HepG2 (cell line): Measurements from ENCODE around the gene CLEC18C. TPM values are rescaled to one million over a fixed set of nuclear protein-coding genes. Genes with fewer than 3 reads are reported as not detected.

Experiments
- AGO1 ChIP-seq: fragments of 200-400 bp; formaldehyde crosslinking; IDR thresholded peaks from 2 replicates; pipeline ENCODE4 v1.6.1; 2017; ENCODE audit warnings: mild to moderate bottlenecking, low read depth, low read length, moderate library complexity; ENCODE audit not compliant: poor library complexity, severe bottlenecking
- HMGXB3 ChIP-seq: sonication (generic); formaldehyde crosslinking; IDR thresholded peaks from 2 replicates; pipeline ENCODE4 v1.4.0; 2020; ENCODE audit warnings: missing genetic modification reagents, borderline replicate concordance
- KDM5A ChIP-seq: fragments of 200-600 bp; sonication (generic); IDR thresholded peaks from 2 replicates; pipeline ENCODE4 v1.7.0; 2018; ENCODE audit warnings: antibody characterized with exemption, mild to moderate bottlenecking, low read length, borderline replicate concordance
- LRRFIP1 ChIP-seq: sonication (generic); formaldehyde crosslinking; conservative IDR thresholded peaks from 2 replicates; pipeline ENCODE4 v1.4.0; 2020; ENCODE audit warnings: missing genetic modification reagents
- MBNL3 ChIP-seq: fragments of 250-450 bp; sonication (Bioruptor Pico); conservative IDR thresholded peaks from 2 replicates; pipeline ENCODE4 v1.8.0; 2022; ENCODE audit warnings: mild to moderate bottlenecking, inconsistent platforms
- NCOA5 ChIP-seq: sonication (generic); formaldehyde crosslinking; IDR thresholded peaks from 2 replicates; pipeline ENCODE4 v1.4.0; 2020; ENCODE audit warnings: missing genetic modification reagents
- NFRKB ChIP-seq: fragments of 450-650 bp; IDR thresholded peaks from 2 replicates; pipeline ENCODE4 v1.6.1; 2017
- PHF5A ChIP-seq: IDR thresholded peaks from one replicate; pipeline ENCODE4 v1.6.1; 2018; ENCODE audit warnings: low read depth, missing genetic modification reagents; ENCODE audit not compliant: unreplicated experiment
- RBM22 ChIP-seq: fragments of 200-400 bp; formaldehyde crosslinking; optimal IDR thresholded peaks from 2 replicates; pipeline ENCODE3; 2017; ENCODE audit warnings: mild to moderate bottlenecking, low read length, moderate library complexity
- SMARCC2 ChIP-seq: fragments of 450-650 bp; IDR thresholded peaks from 2 replicates; pipeline ENCODE4 v1.6.1; 2017; ENCODE audit warnings: antibody characterized with exemption, mild to moderate bottlenecking
- TAF15 ChIP-seq: fragments of 200-400 bp; formaldehyde crosslinking; IDR thresholded peaks from one replicate; pipeline ENCODE4 v1.6.1; 2018; ENCODE audit warnings: mild to moderate bottlenecking, low read depth, low read length; ENCODE audit not compliant: poor library complexity, severe bottlenecking
- TFAP4 ChIP-seq: sonication (generic); IDR thresholded peaks from 2 replicates; pipeline ENCODE4 v1.6.1; 2016; ENCODE audit warnings: low read depth, borderline replicate concordance
- XRCC5 ChIP-seq: fragments of 200-400 bp; formaldehyde crosslinking; optimal IDR thresholded peaks from 2 replicates; pipeline ENCODE3; 2017; ENCODE audit warnings: mild to moderate bottlenecking, low read length
- ZFP41 ChIP-seq: sonication (generic); formaldehyde crosslinking; IDR thresholded peaks from 2 replicates; pipeline ENCODE4 v1.4.0; 2020; ENCODE audit warnings: mild to moderate bottlenecking, missing genetic modification reagents, borderline replicate concordance
- ZFP82 ChIP-seq: sonication (generic); formaldehyde crosslinking; IDR thresholded peaks from 2 replicates; pipeline ENCODE4 v1.5.1; 2020; ENCODE audit warnings: mild to moderate bottlenecking, missing genetic modification reagents, borderline replicate concordance
- ZNF124 ChIP-seq: sonication (generic); formaldehyde crosslinking; IDR thresholded peaks from 2 replicates; pipeline ENCODE4 v1.4.0; 2020; ENCODE audit warnings: missing genetic modification reagents
- ZNF180 ChIP-seq: sonication (generic); formaldehyde crosslinking; IDR thresholded peaks from 2 replicates; pipeline ENCODE4 v1.4.0; 2020; ENCODE audit warnings: low read depth, missing genetic modification reagents, borderline replicate concordance
- ZNF326 ChIP-seq: sonication (generic); formaldehyde crosslinking; IDR thresholded peaks from 2 replicates; pipeline ENCODE4 v1.4.0; 2020; ENCODE audit warnings: missing genetic modification reagents, borderline replicate concordance
- ZNF331 ChIP-seq: sonication (generic); formaldehyde crosslinking; IDR thresholded peaks from 2 replicates; pipeline ENCODE4 v1.4.0; 2020; ENCODE audit warnings: missing genetic modification reagents
- ZNF543 ChIP-seq: sonication (generic); formaldehyde crosslinking; IDR thresholded peaks from 2 replicates; pipeline ENCODE4 v1.4.0; 2020; ENCODE audit warnings: mild to moderate bottlenecking, missing genetic modification reagents
- ZNF597 ChIP-seq: sonication (generic); formaldehyde crosslinking; IDR thresholded peaks from 2 replicates; pipeline ENCODE4 v1.5.0; 2020; ENCODE audit warnings: missing genetic modification reagents
- polyA plus RNA-seq, 8 experiments: library from polyadenylated mRNA; depleted of rRNA in 3 of 8; stranded (reverse) in 7 of 8; unstranded in 1 of 8; fragments of >200 nt; fragmentation: Illumina TruSeq in 4 of 8; extraction: Trizol in 4 of 8; gene quantifications; 2 replicates each; pipeline versions ENCODE4 v1.2.1 to v1.2.3, GENCODE V29; 2011 to 2016; ENCODE audit warnings: low read depth in 4 of 8, missing spikeins in 1 of 8, mixed read lengths in 1 of 8; ENCODE audit not compliant: insufficient read depth in 1 of 8
- total RNA-seq, 5 experiments: library from RNA; depleted of rRNA; stranded (reverse); fragments of >200 nt; fragmentation: Illumina TruSeq; extraction: Trizol; gene quantifications; 2 replicates each; pipeline ENCODE4 v1.2.3, GENCODE V29; 2016; ENCODE audit warnings: low read depth in 1 of 5

CLEC18C gene
- total and polyA plus RNA-seq, 2 of the 13 experiments (the other 11 are each of a cell fraction or from before 2014, with no cell fraction given), result 0.15 to 0.29 TPM

GRCh38 chr16:70157477-70158260 lies 15.9 kb upstream of the CLEC18C start (continued):
- 0 out of 2 replicates have a peak, but pooled peaks have one; percentile 39 for TF ChIP-seq HMGXB3 (CRISPR knock-in tag)
- TF ChIP-seq XRCC5, result peak; percentile 95
- TF ChIP-seq KDM5A, result peak; percentile 32; the same call in 1 of the 2 replicates
- TF ChIP-seq ZNF326, result no peak
- no peak for TF ChIP-seq AGO1
- no peak for TF ChIP-seq SMARCC2
- no peak for TF ChIP-seq ZNF597 (CRISPR knock-in tag)
- no peak for TF ChIP-seq TAF15
- TF ChIP-seq ZNF124 (CRISPR knock-in tag), result peak; percentile 94
- peak; percentile 76; the same call in 1 of the 2 replicates for TF ChIP-seq TFAP4
- TF ChIP-seq MBNL3, result no peak
- TF ChIP-seq ZFP41 (CRISPR knock-in tag), result no peak
- no peak; the same call in 1 of the 2 replicates for TF ChIP-seq LRRFIP1 (CRISPR knock-in tag)
- TF ChIP-seq ZNF331 (CRISPR knock-in tag), result peak; percentile 93
- TF ChIP-seq ZNF180, result no peak
- TF ChIP-seq NFRKB, result no peak
- TF ChIP-seq PHF5A (CRISPR knock-in tag), result no peak
- TF ChIP-seq ZNF543, result no peak; the same call in 1 of the 2 replicates
- TF ChIP-seq ZFP82 (CRISPR knock-in tag), result no peak
- peak; percentile 8 for TF ChIP-seq RBM22
- TF ChIP-seq NCOA5, result no peak
